ENCODE data around the gene ALKBH3.

Gene ALKBH3

DNA sequence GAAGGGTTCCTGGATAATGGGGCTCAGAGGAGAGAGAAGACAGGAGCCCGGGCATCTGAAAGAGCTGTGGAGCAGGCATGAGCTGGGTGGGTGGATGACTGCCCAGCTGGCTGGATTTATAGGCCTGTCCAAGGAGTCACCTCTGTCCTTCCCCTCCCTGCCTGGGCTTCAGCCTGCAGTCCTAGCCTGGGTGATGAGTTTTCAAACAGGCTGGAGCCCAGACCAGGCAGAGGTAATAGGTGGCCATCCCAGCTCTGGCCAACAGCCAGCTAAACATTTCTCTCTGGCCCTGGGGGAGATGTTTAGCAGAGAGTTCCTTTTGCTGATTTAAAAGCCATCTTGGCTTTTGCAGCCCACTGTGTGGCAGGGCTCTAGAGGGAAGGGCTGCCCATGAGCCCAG, 67.2 kb downstream of the ALKBH3 start:
- Mint-ChIP-seq H3K4me3 (no peak overlapping the region), H3K27ac (no peak overlapping the region), H3K36me3 (ENCODE audit: low read depth) (peaks cover 2% of the 10 kb centered on the region), H3K27me3 (ENCODE audit: low read depth) (peaks cover 67% of the 10 kb centered on the region), H3K4me1 (ENCODE audit: low read depth) (peaks cover 8% of the 10 kb centered on the region), H3K9me3 (no peaks in the 10 kb centered on the region)

DNA sequence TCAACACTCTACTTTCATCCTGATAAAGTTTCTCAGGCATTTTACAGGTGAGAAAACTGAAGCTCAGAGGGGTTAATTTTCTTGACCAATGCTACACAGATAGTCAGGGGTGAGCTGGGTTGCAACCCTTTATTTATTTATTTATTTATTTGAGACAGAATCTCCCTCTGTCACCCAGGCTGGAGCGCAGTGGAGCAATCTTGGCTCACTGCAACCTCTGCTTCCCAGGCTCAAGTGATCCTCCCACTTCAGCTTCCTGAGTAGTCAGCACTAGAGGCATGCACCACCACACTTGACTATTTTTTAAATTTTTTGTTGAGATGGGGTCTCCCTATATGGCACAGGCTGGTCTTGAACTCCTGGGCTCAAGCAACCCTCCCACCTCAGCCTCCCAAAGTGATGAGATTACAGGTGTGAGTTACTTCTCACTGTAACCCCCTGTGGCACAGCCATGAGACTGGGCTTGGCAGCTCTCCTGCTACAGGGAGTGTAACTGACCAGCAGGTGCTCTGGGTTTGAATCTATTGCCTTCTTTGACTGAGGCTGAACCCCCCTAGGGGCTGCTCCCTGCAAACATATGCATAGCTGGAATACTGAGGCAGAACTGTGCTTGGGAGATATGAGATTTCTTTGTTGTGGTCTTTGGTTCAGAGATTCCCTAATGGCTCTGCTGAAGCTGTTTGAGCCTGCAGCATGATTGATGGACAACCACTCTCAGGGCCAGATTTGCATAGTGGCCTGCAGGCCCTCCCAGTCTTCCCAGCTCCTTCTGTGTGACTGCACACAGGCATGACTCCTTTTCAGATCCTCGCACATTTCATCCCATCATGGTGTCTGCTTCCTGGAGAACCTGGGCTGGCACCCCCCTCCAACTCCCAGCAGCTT, 68.0 kb downstream of the ALKBH3 start:
- Mint-ChIP-seq H3K36me3 (ENCODE audit: low read depth) (peaks cover under 1% of the 10 kb centered on the region), H3K9me3 (no peaks in the 10 kb centered on the region), H3K27me3 (ENCODE audit: low read depth) (peaks cover 63% of the 10 kb centered on the region), H3K4me3 (no peak overlapping the region), H3K4me1 (ENCODE audit: low read depth) (peaks cover 5% of the 10 kb centered on the region), H3K27ac (no peak overlapping the region)

DNA sequence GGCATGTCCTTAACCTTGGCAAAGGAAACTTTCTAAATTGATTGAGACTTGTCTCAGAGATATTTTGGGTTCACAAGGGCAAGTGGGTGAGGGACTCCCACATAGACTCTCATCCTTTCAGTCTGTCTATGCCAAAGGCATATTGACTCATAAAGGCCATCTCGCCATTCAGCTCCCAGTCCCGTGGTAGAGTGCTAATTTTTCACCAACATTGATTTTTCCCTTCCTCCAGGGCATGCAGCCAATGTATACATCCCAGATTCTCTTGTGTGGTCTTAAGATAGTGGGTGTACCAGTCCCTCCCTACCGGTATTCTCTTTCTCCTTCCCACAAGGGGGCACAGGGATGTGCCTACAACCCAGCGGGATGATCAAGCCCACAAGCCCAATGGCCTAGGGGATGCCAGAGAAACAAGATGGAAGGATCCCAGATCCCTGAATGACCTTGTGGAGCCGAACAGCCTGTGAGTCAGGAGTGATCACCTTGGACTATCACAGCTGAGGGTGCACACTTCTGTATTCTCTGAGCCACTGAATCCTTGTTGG, 69.8 kb downstream of the ALKBH3 start:
- Mint-ChIP-seq H3K36me3 (ENCODE audit: low read depth) (no peaks in the 10 kb centered on the region), H3K27me3 (ENCODE audit: low read depth) (peaks cover 46% of the 10 kb centered on the region), H3K4me1 (ENCODE audit: low read depth) (no peaks in the 10 kb centered on the region), H3K9me3 (no peaks in the 10 kb centered on the region), H3K27ac (no peak overlapping the region), H3K4me3 (no peak overlapping the region)

DNA sequence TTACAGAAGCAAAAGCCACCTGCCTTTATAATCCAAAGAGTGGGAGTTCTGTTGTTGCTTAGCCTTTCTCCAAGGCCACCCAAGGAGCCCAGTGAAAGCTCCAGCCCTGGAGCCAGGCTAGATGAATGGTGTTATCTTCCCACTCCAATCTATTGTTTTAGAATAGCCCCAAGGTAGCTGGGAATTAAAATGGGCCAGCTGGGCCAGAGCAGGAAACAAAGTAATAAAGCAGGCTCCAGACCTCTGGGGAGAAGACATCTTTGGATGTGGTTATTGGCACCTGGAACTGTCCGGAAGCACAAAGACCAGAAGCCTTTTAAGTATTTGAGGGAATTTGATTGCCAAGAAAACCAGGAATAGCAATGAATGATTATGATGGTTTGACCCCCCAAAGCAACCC, 70.6 kb downstream of the ALKBH3 start:
- no peak overlapping the region for H3K4me3 Mint-ChIP-seq
- peaks cover 38% of the 10 kb centered on the region for H3K27me3 Mint-ChIP-seq (ENCODE audit: low read depth)
- no peaks in the 10 kb centered on the region for H3K36me3 Mint-ChIP-seq (ENCODE audit: low read depth)
- no peak overlapping the region for H3K27ac Mint-ChIP-seq
- H3K9me3 Mint-ChIP-seq = no peaks in the 10 kb centered on the region
- H3K4me1 Mint-ChIP-seq (ENCODE audit: low read depth) = no peaks in the 10 kb centered on the region

DNA sequence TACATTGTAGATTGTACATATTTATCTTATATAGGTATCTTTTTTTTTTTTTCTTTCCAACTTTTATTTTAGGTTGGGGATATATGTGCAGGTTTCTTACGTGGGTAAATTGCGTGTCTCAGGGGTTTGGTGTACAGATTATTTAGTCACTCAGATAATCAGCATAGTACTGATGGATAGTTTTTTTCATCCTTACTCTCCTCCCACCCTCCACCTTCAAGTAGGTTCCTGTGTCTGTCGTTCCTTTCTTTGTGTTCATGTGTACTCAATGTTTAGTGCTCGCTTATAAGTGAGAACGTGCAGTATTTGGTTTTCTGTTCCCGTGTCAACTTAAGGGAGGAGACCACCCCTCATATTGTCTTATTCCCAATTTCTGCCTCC, 71.4 kb downstream of the ALKBH3 start:
- H3K27me3 Mint-ChIP-seq (ENCODE audit: low read depth) = peaks cover 30% of the 10 kb centered on the region
- H3K9me3 Mint-ChIP-seq = no peaks in the 10 kb centered on the region
- no peak overlapping the region for H3K4me3 Mint-ChIP-seq
- no peak overlapping the region for H3K27ac Mint-ChIP-seq
- H3K36me3 Mint-ChIP-seq (ENCODE audit: low read depth) = no peaks in the 10 kb centered on the region
- H3K4me1 Mint-ChIP-seq (ENCODE audit: low read depth) = no peaks in the 10 kb centered on the region

DNA sequence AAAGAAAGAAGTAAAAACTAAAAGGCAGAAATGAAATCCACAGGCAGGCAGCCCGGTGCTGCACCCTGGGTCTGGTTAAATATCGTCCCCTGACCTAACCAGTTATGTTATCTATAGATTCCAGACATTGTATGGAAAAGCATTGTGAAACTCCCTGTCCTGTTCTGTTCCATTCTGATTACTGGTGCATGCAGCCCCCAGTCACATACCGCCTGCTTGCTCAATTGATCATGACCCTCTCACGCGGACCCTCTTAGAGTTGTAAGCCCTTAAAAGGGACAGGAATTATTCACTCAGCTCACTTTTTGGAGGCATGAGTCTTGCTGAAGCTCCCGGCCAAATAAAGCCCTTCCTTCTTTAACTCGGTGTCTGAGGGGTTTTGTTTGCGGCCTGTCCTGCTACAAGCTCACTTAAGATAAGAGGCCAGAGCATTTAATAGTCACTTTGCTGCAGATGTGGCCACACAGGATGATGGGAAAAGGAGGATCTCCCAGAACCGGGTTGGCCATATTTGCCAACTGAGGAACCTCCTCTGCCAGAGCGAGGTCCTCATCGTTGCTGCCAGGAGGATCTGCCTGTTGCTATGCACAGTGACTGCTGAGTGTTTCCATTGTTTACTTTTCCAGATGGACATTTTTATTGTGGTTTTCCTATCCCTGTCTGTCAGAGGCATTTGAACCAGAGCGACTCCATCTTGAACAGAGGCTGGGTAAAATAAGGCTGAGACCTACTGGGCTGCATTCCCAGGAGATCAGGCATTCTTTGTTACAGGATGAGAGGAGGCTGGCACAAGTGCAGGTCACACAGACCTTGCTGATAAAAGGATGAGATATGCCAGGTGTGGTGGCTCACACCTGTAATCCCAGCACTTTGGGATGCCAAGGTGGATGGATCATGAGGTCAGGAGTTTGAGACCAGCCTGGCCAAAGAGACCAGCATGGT, 72.0 kb downstream of the ALKBH3 start:
- Mint-ChIP-seq H3K4me1 (ENCODE audit: low read depth) (no peaks in the 10 kb centered on the region), H3K27me3 (ENCODE audit: low read depth) (peaks cover 24% of the 10 kb centered on the region), H3K27ac (no peak overlapping the region), H3K4me3 (no peak overlapping the region), H3K9me3 (no peaks in the 10 kb centered on the region), H3K36me3 (ENCODE audit: low read depth) (no peaks in the 10 kb centered on the region)

DNA sequence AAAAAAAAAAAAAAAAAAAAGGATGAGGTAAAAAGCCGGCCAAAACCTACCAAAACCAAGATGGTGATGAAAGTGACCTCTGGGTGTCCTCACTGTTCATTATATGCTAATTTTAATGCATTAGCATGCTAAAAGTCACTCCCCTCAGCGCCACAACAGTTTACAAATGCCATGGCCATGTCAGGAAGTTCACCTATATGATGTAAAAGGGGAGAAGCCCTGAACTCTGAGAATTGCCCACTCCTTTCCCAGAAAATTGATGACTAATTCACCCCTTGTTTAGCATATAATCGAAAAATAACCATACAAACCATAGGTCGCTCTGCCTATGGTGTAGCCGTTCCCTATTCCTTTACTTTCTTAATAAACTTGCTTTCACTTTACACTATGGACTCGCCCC, 72.9 kb downstream of the ALKBH3 start:
- no peaks in the 10 kb centered on the region for H3K36me3 Mint-ChIP-seq (ENCODE audit: low read depth)
- H3K4me1 Mint-ChIP-seq (ENCODE audit: low read depth) = no peaks in the 10 kb centered on the region
- peaks cover 24% of the 10 kb centered on the region for H3K27me3 Mint-ChIP-seq (ENCODE audit: low read depth)
- H3K4me3 Mint-ChIP-seq = no peak overlapping the region
- H3K27ac Mint-ChIP-seq = no peak overlapping the region
- H3K9me3 Mint-ChIP-seq = no peaks in the 10 kb centered on the region

DNA sequence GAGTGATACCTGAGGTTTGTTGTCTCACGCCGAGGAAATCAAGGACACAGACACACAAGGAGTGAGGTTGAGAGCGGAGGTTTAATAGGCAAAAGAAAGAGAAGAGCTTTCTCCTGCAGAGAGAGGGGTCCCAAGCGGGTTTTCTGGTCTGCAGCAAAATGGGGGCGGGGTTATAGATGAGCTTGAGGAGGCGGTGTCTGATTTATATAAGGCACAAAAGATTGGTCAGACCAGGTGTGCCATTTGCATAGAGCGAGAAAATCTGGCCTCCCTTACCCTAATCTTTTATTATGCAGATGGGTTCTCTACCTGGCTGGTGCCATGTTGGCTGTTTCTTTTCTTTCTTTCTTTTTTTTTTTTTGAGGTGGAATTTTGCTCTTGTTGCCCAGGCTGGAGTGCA, 73.6 kb downstream of the ALKBH3 start:
- peaks cover 19% of the 10 kb centered on the region for H3K27me3 Mint-ChIP-seq (ENCODE audit: low read depth)
- H3K9me3 Mint-ChIP-seq = no peaks in the 10 kb centered on the region
- H3K36me3 Mint-ChIP-seq (ENCODE audit: low read depth) = no peaks in the 10 kb centered on the region
- no peak overlapping the region for H3K4me3 Mint-ChIP-seq
- H3K4me1 Mint-ChIP-seq (ENCODE audit: low read depth) = no peaks in the 10 kb centered on the region
- H3K27ac Mint-ChIP-seq = no peak overlapping the region

DNA sequence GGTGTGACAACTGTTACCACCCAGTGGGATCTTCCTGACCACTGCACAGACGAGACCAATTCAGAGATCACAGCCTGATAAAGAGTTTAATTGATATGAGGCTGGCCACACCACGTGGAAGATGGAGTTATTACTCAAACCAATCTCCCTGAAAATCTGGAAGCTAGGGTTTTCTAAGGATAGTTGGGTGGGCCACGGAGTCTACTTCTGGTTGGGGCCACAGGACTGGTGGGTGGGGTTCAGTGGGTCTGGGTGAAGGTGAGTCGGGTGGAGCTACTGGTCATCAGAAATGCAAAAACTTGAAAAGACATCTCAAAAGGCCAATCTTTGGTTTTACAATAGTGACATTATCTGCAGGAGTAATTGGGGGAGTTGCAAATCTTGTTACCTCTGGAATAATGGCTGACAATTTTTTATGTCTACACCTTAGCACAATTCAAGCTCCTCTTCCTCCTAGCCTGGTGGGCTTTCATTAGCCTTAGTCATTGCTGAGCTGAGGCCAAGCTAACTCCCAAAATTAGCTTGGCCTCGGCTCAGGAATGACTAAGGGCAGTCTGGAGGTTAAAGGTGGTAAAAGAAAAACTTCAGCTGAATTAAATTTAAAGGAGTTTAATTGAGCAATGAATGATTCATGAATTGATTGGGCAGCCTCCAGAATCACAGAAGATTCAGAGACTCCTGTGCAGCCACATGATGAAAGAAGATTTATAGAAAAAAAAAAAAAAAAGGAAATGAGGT, 74.9 kb downstream of the ALKBH3 start:
- Mint-ChIP-seq H3K36me3 (ENCODE audit: low read depth) (no peaks in the 10 kb centered on the region), H3K4me1 (ENCODE audit: low read depth) (no peaks in the 10 kb centered on the region), H3K9me3 (no peaks in the 10 kb centered on the region), H3K27me3 (ENCODE audit: low read depth) (peaks cover 8% of the 10 kb centered on the region), H3K27ac (no peak overlapping the region), H3K4me3 (no peak overlapping the region)

DNA sequence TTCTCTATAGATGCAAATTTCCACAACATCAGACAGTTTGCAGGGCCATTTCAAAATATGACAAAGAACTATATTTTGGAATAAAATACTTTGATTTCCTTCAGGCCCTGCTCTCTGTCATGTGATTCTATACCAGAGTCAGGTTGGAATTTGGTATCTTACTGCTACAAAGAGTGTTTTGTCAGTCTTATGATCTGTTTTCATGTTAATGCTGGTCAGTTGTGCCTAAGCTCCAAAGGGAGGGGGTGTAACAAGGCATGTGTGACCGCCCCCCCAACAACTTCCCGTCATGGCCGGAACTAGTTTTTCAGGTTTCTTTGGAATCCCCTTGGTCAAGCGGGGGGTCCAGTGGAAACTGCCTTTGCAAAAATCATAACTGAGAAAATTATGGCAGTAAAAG, 76.9 kb downstream of the ALKBH3 start:
- no peak overlapping the region for H3K27ac Mint-ChIP-seq
- no peaks in the 10 kb centered on the region for H3K4me1 Mint-ChIP-seq (ENCODE audit: low read depth)
- peaks cover 11% of the 10 kb centered on the region for H3K27me3 Mint-ChIP-seq (ENCODE audit: low read depth)
- no peak overlapping the region for H3K4me3 Mint-ChIP-seq
- no peaks in the 10 kb centered on the region for H3K36me3 Mint-ChIP-seq (ENCODE audit: low read depth)
- no peaks in the 10 kb centered on the region for H3K9me3 Mint-ChIP-seq

DNA sequence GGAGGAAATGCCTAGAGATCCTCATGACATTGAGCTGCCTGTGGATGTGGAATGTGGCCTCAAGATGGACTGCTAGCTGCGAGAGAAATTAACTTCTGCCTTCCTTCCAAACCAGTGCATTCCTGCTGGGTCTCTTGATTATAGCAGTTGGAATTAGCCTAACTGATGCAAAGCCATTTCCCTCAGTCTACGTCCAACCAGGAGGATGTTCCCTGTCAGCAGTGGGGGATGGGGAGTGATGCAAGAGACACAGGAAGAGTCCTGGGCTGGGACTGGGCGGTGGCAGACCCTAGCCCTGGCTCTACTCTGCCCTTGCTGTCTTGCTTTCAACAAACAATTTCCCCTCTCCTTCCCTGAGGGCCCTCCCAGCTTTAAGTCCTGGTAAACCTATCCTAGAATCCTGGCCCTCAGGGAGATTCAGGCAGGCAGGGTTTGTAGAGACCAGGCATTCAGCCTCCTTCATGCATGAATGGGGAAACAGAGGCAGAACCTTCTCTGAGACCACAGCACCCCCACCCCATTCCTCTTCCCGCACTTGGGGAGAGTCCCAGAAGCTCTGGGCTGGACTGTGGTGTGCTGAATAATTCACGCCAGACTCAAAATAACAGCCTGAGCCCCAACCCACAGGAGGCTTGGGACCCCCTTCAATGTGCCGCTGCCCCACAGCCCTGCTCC, 78.8 kb downstream of the ALKBH3 start:
- H3K4me1 Mint-ChIP-seq (ENCODE audit: low read depth) = no peaks in the 10 kb centered on the region
- H3K9me3 Mint-ChIP-seq = no peaks in the 10 kb centered on the region
- peaks cover 18% of the 10 kb centered on the region for H3K27me3 Mint-ChIP-seq (ENCODE audit: low read depth)
- H3K4me3 Mint-ChIP-seq = no peak overlapping the region
- H3K27ac Mint-ChIP-seq = no peak overlapping the region
- H3K36me3 Mint-ChIP-seq (ENCODE audit: low read depth) = no peaks in the 10 kb centered on the region

DNA sequence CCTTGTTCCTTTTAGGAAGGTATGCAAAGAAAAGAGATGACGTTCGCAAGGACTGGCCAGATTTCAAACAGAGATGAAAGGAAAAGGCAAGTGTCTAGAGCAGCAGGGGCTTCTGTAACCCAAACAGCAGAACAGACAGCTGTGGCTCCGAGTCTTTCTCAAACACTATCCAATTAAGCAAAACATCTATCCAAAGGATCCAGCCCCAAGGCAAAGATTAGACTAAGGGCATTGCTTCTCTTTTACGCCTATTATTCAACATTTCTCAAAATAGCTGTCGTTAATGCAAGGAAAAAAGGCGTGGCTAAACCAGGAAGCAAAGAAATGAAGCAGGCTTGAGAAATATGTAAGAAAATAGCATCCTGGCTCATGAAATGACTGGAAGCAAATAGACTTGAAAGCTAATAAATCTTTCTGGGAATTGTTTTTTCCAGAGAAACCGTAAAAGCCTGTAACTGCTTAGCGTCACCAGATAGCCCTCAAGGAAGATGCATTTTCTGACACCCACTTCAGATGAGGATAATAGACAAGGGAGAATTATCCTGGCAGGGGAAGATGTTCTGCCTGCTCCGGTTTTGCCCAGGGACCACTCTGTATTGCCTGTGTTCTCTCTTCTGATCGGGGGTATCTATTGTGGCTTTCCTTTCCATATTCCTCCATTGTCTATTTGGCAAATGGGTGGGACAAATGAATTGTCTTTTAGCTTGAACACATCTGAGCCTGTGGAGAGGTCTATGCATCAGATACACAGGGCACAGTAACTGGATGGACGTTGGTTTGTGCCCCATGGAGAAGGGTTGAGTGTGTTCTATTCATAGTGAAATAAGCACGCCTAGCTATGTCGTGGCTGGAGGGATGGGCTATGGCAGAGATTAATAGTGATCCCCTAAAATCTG, 82.0 kb downstream of the ALKBH3 start:
- H3K4me1 Mint-ChIP-seq (ENCODE audit: low read depth) = no peaks in the 10 kb centered on the region
- H3K9me3 Mint-ChIP-seq = no peaks in the 10 kb centered on the region
- peaks cover 33% of the 10 kb centered on the region for H3K27me3 Mint-ChIP-seq (ENCODE audit: low read depth)
- no peak overlapping the region for H3K4me3 Mint-ChIP-seq
- H3K36me3 Mint-ChIP-seq (ENCODE audit: low read depth) = no peaks in the 10 kb centered on the region
- no peak overlapping the region for H3K27ac Mint-ChIP-seq

DNA sequence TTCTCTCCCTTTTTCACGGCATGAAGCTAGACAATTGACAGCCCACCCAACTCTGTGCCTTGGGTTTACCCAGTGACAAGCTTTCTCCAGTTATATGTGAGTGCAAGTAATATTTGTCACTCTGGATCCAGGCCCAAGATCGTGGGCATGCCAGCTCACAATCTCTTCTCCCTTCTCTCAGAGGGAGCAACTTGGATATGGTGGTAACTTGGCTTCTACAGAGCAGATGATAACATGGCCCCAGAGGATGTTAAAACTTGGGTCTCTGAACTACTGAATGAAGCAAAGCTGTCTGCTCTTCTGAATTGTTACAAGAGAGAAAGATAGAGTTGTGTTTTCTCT, 82.6 kb downstream of the ALKBH3 start:
- Mint-ChIP-seq H3K27me3 (ENCODE audit: low read depth) (peaks cover 34% of the 10 kb centered on the region), H3K36me3 (ENCODE audit: low read depth) (no peaks in the 10 kb centered on the region), H3K27ac (no peak overlapping the region)

More for the DNA sequence above, 82.6 kb downstream of the ALKBH3 start:
- H3K4me1 Mint-ChIP-seq (ENCODE audit: low read depth) = no peaks in the 10 kb centered on the region
- no peak overlapping the region for H3K4me3 Mint-ChIP-seq
- H3K9me3 Mint-ChIP-seq = no peaks in the 10 kb centered on the region
